Measurements from ENCODE around the gene HJURP.

GRCh38 chr2:233846387-233847247 is 7.7 kb downstream of the HJURP start:
- TF ChIP-seq, protein P1, sequence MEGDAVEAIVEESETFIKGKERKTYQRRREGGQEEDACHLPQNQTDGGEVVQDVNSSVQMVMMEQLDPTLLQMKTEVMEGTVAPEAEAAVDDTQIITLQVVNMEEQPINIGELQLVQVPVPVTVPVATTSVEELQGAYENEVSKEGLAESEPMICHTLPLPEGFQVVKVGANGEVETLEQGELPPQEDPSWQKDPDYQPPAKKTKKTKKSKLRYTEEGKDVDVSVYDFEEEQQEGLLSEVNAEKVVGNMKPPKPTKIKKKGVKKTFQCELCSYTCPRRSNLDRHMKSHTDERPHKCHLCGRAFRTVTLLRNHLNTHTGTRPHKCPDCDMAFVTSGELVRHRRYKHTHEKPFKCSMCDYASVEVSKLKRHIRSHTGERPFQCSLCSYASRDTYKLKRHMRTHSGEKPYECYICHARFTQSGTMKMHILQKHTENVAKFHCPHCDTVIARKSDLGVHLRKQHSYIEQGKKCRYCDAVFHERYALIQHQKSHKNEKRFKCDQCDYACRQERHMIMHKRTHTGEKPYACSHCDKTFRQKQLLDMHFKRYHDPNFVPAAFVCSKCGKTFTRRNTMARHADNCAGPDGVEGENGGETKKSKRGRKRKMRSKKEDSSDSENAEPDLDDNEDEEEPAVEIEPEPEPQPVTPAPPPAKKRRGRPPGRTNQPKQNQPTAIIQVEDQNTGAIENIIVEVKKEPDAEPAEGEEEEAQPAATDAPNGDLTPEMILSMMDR (conservative IDR thresholded peaks at IDR 0.05 in 1 of 2, IDR thresholded peaks at IDR 0.05 in 1 of 2; ENCODE audit: low read depth in 1 of 2, low read length in 2 of 2), result no peak
- TF ChIP-seq EZH2 (IDR thresholded peaks at IDR 0.05; ENCODE audit: low read length, missing control alignments), result no peak
